Activated T-cell treated with anti-CD3 and anti-CD28 coated beads for 4 hours (primary cell): ENCODE data around the gene CLDN15.
"Not testable (repeated sequence)": the region's sequence is repeated elsewhere in the genome, so short reads cannot be mapped to it uniquely, and the experiment has no call there.

ENCODE experiments used
- DNase-seq: peaks from one replicate; pipeline ENCODE4 v3.0.0-alpha.2; 2020

The CLDN15 gene

DNA sequence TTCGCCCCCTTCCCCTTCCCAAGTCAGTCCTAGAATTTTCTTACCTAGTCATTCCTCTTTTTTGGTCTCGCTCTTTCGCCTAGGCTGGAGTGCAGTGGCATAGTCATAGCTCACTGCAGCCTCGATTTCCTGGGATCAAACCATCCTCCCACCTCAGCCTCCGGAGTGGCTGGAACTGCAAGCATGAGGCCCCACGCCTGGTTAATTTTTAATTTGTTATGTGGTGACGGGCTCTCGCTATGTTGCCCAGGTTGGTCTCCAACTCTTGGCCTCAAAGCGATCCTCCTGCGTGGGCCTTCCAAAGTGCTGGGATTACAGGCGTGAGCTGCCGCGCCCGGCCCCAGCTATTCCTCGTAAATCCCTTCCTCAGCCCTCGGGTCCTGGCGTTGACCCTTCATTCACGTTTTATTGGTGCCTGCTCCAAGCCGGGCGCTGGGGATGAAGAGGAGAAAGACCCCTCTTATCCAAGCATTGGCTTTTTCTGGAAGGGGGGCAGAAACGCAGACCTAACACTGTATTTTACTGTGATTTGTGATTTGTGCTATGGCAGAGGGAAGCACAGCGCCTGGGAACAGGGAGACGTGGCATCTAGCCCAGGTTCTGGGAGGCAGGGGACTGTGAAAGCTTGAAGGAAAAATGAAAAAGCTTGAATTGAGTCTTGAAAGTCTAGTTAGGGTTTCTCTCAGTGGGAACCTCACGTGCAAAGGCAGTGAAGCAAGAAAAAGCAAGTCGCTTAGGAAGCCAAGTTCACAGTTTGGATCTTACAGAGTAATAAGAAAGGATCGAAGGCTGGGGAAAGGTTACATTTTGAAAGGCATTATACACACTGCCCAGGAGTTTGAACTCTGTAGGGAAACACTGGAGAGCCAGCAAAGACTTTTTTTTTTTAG lies 19.1 kb downstream of the CLDN15 start:
- DNase-seq: no peak

DNA sequence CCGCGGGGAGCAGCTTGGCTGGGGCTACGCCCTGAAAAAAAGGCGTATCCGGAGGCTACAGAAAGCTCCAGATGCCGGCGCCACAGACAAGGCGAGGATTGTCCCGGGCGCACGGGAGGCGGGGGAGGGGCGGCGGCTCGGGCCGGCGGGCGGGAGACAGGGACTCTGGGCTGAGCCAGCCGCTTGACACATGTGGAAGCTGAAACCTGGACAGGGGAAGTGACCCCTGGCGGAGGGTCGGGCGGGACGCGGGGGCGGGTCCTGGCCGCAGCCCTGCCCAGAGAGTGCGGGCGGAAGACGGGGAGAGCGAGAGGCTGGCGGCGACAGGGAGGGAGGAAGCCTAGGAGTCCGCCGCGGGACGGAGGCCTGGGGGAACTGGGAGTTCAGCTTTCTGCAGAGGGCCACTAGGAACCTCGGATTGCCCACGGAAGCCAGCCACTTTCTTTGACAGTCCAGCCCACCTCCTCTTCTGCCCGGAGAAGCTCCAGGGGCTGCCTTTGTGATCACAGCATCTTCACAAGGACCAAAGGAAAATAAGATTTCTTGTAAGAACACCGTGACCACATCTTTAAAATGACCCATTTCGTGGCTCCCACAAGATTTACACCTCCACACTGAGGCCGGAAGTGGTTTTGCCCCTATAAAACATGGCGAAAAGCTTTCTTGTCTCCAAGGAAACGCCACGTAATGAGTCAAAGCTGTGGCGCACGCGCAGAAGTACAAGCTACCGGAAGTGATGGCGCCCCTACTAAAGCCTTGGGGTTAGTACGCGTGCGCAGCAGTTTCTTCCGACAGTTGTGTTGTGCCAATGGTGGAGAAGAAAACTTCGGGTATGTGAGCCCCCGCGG lies 20.0 kb downstream of the CLDN15 start, which contains the start of the genes PLOD3 and ZNHIT1:
PLOD3 (minus strand) TSS at position 194 of the 848 bp plus-strand sequence. CDS start 307 bp downstream, outside the sequence.
ZNHIT1 (plus strand) TSS at position 778 of the 848 bp plus-strand sequence; CDS start at position 809, 31 bp downstream.
- peak; percentile 93 for DNase-seq

DNA sequence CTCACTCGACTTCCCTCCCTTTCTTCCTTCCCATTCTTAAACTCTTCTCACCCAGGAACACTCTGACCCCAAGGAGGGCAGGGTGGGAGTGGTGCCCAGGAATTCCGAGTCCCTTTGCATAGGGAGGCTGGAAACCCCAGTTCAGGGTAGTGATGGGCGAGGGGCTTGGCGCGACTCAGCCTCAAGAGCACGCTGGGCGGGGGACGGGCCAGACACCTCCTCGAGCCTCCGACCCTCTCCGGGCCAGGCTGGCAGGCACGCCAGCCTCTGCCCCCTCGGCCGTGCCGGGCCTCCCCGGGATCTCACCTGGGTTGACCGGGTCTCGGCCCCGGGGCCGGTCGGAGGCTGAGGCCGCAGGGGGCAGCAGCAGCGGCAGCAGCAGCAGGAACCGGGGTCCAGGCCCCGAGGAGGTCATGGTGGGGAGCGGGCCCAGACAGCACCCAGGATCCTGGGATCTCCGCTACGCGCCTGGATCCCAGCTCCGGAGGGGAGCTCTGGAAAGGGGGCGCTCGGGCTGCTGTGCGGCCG lies 20.7 kb downstream of the CLDN15 start:
- no peak for DNase-seq

DNA sequence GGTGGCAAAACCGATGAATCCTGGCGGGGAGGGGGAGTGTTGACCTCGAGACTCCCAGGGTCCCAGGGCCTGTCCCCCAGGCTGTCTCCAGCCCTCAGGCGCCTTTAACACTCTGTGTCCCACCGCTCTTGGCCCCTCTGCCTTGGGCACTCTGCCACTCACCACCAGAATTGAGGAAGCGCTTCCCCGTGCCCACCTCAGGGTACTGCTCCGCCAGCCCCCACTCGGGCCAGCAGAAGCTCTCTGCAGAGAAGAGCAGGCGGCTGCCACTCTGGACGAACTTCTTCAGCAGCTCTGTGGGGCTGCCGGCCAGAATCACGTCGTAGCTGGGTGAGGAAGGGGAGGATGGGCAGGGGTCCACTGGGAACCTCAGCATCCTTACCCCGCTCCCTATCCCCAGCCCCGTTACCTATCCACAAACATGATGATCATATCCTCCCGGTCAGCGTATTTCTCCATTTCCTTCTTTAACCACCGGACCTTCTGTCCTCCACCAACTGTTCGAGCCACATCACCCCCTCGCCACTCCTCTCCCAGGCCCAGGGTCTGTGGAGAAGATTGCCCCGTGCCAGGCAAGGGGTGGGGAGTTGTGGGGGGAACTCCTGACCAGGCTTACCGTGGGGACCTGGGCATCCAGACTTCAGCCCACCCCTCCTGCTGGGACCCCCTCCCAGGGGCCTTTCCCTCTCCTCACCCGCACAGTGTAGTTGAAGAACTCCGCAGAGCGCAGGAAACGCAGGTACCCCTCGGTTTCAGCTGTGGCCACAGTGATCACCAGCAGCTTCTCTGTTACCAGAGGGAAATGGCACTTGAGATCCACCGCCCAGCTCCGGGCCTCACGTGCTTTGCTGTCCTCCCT lies 21.4 kb downstream of the CLDN15 start:
- no peak for DNase-seq

DNA sequence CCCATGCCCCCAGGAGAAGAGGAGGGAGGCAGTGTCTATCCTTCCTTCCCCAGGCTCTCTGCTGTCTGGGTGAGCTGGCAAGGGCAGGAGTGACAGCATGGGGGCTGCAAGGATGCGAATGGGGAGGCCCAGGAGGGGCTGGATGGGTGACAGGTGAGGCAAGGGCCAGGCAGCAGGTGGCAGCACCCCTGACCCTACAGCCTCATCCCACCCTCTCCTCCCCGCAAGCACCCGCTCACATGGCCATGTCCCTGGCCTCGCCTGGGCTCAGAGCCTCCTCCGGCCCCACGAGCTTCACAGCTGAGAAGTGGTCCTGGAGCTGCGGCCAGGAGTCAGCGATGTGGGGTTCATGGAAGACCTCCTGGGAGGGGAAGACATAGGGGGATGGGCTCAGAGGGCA lies 25.6 kb downstream of the CLDN15 start:
- no peak for DNase-seq

DNA sequence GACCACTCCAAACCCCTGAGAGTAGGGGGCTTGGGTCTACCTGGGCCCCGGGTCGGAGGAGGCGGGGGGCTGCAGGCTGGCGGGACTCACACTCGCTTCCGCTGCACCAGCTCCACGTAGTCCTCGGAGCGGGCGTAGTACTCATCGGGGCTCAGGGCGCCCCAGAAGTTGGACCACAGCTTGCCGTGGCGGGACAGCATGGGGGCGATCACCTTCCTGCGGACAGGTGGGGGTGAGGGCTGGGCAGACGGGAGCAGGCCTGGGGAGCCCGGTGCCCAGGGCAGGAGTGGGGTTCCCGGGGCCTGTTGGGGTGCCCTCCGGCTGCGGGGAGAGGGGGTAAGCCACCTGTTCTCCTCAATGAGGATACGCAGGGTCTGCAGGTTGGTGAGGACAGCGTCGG lies 26.1 kb downstream of the CLDN15 start:
- DNase-seq: no peak

DNA sequence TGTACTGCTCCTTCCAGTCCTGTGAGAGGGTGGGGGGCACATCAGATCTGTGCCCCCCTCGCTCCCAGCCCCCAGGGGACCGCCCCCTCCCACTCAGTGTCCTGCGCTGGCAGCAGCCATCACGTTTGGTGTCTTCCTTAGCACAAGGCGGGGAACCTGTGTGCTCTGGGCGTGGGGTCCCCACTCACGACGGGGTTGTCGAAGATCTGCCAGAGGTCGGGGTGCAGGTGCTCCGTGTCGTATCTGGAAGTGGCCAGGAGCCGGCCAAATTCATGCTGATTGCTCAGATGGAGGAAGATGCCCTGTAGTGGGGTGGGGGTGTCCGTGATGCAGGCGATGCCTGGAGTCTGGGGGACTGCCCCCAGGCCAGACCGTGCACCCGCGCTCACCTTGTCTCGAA lies 27.5 kb downstream of the CLDN15 start:
- DNase-seq: no peak

DNA sequence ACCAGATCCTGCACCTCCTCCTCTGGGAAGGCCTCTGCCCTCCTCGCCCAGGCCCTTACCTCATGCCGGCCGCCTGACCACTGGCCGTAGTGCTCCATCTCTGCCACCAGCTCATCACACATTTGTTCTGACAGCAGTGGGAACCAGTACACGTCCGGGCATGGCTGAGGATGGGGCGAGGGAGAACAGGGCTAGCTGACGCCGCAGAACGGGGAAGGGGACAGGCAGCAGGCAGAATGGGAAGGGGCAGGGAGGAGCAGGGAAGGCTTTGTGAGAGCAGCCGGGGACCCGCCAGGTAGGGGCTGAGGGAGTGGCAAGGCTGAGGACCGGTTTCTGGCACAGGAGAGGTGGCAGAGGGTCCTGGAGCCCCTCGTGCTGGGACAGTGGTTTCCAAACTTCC lies 28.8 kb downstream of the CLDN15 start:
- DNase-seq: no peak

DNA sequence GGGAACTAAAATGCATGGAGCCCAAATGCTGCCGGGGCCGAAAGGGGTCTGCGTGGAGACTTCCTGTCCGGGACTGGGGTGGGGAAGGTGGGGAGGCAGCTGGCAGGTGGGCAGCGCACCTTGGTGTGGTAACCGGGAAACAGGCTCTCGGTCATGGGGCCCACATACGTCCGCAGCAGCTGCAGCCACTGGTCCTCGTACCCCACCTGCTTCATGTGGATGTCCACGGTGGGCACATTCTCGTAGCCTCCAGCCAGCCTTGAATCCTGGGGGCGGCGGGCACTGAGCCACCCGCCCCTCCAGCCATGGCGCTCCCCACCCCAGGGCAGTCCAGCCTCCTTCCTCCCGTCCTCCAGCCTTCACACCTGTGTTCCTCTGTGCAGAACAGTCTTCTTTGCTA lies 30.1 kb downstream of the CLDN15 start:
- DNase-seq: no peak

DNA sequence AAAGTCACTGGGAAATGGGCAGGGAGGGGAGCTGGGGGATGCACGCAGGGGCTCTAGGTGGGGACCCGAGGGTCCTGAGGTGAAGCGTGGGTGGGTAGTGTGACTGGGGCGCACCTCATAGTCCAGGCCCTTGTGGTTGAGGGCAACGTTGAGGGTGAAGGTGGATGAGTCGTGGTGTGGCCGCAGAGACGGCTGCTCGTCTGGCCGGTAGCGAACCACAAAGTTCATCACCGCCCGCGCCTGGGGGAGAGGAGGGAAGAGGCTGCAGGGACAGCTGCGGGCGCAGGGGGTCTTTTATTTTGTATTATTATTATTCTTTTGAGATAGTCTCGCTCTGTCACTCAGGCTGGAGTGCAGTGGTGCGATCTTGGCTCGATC lies 30.9 kb downstream of the CLDN15 start:
- DNase-seq: no peak

DNA sequence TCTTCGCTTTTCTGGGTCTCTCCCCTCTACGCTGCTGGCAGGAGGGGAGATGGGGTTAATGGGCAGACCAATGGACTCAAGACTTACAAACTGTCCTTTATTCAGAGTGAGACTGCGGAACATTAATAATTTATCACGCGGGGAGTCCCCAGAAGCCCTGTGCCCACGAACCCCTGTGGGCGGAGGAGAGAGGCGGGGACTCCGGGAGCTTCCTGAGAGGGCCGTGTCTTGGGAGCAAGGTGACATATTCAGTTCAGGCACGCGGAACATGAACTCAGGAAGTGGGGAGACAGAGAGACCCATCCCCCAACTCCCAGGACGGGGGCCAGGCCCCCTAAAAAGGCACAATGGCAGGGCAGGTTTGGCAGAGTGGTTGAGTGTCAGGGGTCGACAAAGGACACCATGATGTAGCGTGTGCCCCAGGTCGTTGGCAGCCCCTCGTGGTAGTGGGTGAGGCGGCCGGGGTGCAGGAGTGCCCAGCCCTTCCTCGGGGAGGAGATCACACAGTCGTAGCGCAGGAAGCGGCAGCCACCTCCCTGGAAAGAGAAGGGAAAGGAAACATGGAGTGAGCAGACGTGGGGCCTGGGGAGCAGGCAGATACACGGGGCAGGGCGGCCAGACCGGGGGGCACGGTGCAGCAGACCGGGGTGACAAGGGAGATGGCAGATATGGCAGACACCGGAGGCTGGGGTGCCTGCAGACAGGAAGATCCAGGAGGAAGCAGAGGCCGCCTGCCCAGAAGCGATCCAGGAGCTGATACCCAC lies 31.5 kb downstream of the CLDN15 start:
- no peak for DNase-seq

DNA sequence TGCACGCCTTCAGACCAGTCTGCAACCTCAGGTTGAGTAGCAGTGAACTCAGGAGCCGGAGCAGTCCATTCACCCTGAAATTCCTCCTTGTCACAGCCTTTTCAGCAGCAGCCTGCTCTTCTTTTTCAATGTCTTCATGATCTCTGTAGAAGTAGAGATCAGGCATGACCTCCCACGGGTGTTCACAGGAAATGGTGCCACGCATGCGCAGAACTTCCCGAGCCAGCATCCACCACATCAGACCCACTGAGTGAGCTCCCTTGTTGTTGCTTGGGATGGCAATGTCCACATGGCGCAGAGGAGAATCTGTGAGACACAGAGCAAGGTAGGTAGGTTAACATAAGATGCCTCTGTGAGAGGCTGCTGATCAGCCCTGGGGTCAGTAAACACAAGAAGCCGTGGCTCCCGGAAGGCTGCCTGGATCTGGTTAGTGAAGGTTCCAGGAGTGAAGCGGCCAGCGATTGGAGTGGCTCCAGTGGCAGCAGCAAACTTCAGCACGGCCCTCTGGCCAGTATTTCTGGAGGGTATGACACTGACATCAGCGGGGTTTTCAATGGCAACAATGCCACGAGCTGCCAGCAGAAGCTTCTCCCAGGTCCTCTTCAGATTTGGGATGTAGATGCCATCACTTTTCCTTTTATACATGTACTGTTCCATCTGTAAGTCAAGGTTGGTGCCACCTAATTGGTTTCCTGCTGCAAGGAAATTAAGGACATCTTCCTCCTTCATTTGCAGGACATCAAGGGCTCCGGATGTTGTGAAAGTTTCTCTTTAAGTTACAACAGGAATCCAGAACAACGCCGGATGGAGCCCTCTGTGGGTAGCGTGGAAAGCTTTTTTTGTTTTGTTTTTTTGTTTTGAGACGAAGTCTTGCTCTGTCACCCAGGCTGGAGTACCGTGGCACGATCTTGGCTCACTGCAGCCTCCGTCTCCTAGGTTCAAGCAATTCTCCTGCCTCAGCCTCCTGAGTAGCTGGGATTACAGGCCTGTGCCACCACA lies 33.6 kb downstream of the CLDN15 start:
- DNase-seq: not testable (repeated sequence)

DNA sequence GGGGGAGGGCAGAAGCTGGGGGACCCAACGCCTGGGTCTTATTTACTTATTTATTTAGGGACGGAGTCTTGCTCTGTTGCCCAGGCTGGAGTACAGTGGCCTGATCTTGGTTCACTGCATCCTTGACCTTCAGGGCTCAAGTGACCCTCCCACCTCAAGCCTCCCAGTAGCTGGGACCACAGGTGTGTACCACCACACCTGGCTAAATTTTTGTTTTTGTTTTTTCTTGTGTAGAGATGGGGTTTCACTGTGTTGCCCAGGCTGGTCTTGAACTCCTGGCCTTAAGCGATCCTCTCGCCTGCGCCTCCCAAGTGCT lies 35.0 kb downstream of the CLDN15 start:
- no peak for DNase-seq

DNA sequence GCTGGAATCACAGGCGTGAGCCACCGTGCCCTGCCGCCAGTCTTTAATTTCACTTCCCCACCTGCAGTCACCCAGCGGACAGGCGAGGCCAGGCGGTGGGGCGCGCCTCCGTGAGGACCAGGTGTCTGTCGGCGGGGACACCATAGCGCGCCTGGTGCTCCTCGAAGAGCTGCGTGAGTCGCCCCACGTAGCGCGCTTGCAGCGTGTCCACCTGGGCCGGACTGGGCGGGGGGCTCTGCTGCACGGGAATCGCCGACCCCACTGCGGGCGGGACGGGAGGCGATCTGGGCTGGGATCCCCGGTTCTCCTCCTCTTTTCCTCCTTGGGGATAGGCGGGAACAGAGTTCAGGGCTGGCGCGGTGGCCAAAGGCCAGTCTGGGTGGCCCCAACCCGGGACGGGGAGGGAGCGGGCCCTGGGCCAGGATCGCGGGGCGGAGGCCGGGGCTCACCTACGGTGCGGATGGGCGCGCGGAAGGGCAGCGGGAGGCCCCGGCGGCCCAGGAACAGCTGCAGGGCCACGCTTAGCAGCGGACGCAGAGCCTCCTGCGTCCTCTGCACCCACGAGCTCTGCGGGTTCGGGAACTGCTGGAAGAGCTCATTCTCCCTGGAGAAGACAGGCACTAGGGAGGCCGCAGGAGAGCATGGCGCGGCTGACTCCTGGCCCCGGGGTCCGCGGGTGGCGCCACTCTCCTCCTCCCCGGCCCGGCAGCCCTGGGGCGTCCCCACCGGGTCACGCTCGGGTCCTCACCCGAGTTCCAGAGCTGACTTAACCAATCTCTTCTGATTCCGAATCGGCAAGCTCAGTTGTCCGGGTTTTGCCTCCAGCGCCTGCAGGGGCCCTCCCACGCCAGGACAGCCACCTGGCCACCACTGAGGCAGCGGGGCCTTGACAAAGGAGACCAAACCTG lies 35.7 kb downstream of the CLDN15 start:
- no peak for DNase-seq

DNA sequence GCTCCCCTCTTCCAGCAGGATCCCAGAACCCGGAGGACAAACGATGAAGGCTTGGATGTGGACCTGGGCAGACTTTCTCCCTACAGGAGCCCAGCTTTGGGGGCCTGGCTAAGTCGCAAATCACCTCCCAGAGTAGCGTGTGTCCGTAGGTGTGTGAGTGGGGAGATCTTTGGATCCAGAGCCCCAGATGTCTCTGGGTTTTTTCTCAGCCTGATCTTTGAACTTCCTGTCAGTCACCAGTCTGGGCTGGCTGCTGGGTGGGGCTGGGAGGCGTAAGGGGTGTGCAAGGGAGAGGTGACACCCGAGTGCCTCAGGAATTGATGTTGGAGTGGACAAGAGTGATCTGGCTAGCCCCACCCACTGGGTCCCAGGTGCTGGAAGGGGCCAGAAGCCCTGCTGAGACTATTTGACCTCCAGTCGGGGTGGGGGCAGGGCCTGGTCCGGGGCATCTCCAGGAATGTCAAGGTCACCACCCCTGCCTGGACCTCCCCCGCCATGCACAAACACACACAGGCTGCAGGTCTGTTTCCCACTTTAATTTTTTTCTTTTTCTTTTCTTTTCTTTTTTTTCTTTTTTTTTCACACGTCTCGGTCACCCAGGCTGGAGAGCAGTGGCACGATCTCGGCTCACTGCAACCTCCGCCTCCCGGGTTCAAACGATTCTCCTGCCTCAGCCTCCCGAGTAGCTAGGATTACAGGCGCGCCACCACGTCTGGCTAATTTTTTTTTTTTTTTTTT lies 36.6 kb downstream of the CLDN15 start, which contains the start of gene MOGAT3:
MOGAT3 (minus strand) TSS at position 175 of the 738 bp plus-strand sequence. CDS start 182 bp downstream, outside the sequence.
- DNase-seq: no peak

DNA sequence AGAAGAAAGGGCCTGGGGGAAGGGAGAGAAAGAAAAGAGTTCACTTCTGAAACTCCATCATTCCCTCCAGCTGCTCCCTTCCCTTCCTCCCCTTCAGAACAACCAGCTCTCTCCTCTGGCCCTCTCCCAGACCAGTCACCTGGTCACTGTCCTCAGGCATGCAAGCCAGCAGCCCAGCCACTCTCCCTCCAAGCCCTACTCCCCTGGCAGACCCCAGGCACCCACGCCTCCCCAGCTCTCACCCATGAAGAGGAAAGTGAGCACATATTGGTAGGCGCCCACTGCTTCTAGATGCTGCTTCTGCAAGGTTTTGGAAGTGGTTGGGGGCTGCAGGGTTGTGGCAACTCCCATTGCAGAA lies 37.1 kb downstream of the CLDN15 start:
- DNase-seq: no peak

DNA sequence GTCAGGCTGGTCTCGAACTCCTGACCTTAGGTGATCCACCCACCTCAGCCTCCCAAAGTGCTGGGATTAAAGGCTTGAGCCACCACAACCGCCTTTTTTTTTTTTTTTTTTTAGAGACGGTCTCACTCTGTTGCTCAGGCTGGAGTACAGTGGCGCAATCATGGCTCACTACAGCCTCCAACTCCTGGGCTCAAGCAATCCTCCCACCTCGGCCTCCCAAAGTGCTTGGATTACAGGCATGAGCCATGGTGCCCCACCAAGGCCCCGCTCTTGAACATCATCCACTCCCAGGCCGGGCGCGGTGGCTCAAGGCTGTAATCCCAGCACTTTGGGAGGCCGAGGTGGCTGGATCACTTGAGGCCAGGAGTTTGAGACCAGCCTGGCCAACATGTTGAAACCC lies 38.1 kb downstream of the CLDN15 start:
- not testable (repeated sequence) for DNase-seq

DNA sequence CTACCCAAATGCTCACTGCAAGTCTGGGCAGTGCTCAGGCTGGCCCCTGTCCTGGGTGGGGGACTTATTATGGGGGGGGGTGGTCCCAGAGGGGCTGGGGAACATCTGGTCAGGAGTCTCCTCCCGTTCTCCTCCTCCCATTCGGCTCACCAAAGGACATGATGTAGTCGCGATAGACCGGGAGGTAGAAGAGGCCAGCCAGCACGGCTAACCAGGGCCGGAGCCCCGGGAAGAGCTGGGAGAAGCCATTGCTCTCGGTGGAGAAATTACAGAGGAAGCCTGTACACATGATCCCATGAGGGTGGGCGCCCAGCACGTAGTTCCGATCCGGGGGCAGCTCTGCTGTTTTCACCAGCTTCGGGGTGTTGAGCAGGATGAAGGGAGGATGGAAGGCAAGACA lies 39.1 kb downstream of the CLDN15 start:
- no peak for DNase-seq

DNA sequence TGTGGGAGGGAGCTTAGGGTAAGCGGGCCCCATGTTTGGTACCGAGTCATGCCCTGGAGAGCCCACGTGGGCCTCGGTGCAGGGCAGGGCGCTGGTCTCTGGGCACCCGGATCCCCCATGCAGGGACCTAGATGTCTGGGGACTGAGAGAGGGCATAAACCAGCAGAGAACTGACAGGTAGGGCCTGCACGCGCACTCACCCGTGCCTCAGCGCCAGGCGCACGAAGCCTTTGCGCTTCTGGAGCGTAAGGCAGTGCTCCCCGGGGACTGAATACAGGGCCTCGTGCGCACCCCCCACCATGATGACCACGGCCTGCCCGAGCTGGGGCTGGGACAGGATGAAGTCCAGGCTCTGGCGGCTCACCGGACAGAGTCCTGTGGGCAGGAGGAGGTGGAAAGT lies 39.6 kb downstream of the CLDN15 start:
- no peak for DNase-seq
